Stomach (tissue), 9 donors: ENCODE measurements around the gene PLAC1. TPM values are rescaled to one million over a fixed set of nuclear protein-coding genes. Genes with fewer than 3 reads are reported as not detected.

Experiments used
- DNase-seq, 2 donors: peaks; one replicate each; pipeline versions ENCODE4 v3.0.0 to v3.0.0-alpha.2; 2013 to 2019
- H3K27ac ChIP-seq, 5 donors: fragments of 200-600 bp in 4 of 5; sonication (generic) in 4 of 5; one replicate each; pipeline ENCODE4 v1.5.1; 2013 to 2019; ENCODE audit warnings: mild to moderate bottlenecking in 1 of 5, moderate library complexity in 1 of 5
- H3K27me3 ChIP-seq, 3 donors: fragments of 200-600 bp; sonication (generic); one replicate each; pipeline ENCODE4 v1.5.1; 2017 to 2019; ENCODE audit warnings: mixed run types in 1 of 3
- H3K36me3 ChIP-seq, 4 donors: fragments of 200-600 bp; sonication (generic); 1 replicate in 3 of 4; 2 replicates in 1 of 4; pipeline ENCODE4 v1.5.1; 2016 to 2019
- H3K4me1 ChIP-seq, 4 donors: fragments of 200-600 bp; sonication (generic); one replicate each; pipeline ENCODE4 v1.5.1; 2016 to 2019
- H3K4me3 ChIP-seq, 4 donors: fragments of 200-600 bp; sonication (generic) in 3 of 4; one replicate each; pipeline ENCODE4 v1.5.1; 2016 to 2019; ENCODE audit warnings: mild to moderate bottlenecking in 1 of 4
- H3K9me3 ChIP-seq, 4 donors: fragments of 200-600 bp; sonication (generic); one replicate each; pipeline ENCODE4 v1.5.1; 2016 to 2019
- CTCF ChIP-seq, 7 experiments: fragments of 450-650 bp in 4 of 7; fragments of 200-600 bp in 3 of 7; sonication (generic) in 3 of 7; IDR thresholded peaks; one replicate each; pipeline ENCODE4 v1.5.1; 2016 to 2019; ENCODE audit warnings: antibody characterized with exemption in 7 of 7, control low read depth in 2 of 7, mild to moderate bottlenecking in 1 of 7
- EP300 ChIP-seq: sonication (generic); formaldehyde crosslinking; IDR thresholded peaks from one replicate; pipeline ENCODE4 v1.6.1; 2017; ENCODE audit warnings: antibody characterized with exemption
- POLR2A ChIP-seq, 4 donors: fragments of 450-650 bp; IDR thresholded peaks; one replicate each; pipeline ENCODE4 v1.6.1; 2016; ENCODE audit warnings: antibody characterized with exemption in 4 of 4, control low read depth in 2 of 4, mild to moderate bottlenecking in 1 of 4, moderate library complexity in 1 of 4
- POLR2AphosphoS5 ChIP-seq, 3 donors: sonication (generic); formaldehyde crosslinking; IDR thresholded peaks; one replicate each; pipeline ENCODE4 v1.6.1; 2016; ENCODE audit warnings: antibody characterized with exemption in 3 of 3
- WGBS, 5 donors: extraction: QIAGEN DNeasy Blood & Tissue Kit in 3 of 5; methylation state at CpG; one replicate each; pipeline versions ENCODE4 v1.1.5 to v1.1.7; 2013 to 2018; 5-methylcytosine and 5-hydroxymethylcytosine counted together
- intact Hi-C: fragments of 100-400 bp; cut with DNase I; formaldehyde crosslinking; loops from one replicate; pipeline ENCODE4 v1.15.1; 2023; ENCODE audit warnings: low total_unique reads
- polyA plus RNA-seq, 3 donors: library from polyadenylated mRNA; stranded (reverse); fragments of 200-250 nt; gene quantifications; one replicate each; pipeline ENCODE4 v1.2.3, GENCODE V29; 2013
- total RNA-seq, 5 donors: library from RNA; depleted of rRNA; stranded (reverse); fragments of >200 nt; gene quantifications; one replicate each; pipeline versions ENCODE4 v1.1.0 to v1.2.3, GENCODE V29; 2014 to 2016
- donor health status: healthy with polysubstance abuse.
- donor health status: Bipolar disorder and iron deficiency.
- donor health status: healthy.

PLAC1 gene
- total and polyA plus RNA-seq, 8 donors = not detected

GRCh38 chrX:134671294-134671693 is 13.0 kb upstream of the PLAC1 start:
- H3K4me3 ChIP-seq = no peak overlapping the region
- peaks cover 0 to 3% (median 0%) of the 10 kb centered on the region in 3 donors for H3K27me3 ChIP-seq
- DNase-seq = no peak
- H3K9me3 ChIP-seq = no peaks in the 10 kb centered on the region
- 59 to 85% (median 73%) methylated on average over 6 of the region's 6 CpGs for WGBS, 5 donors
- intact Hi-C loops = no loop called here
- TF ChIP-seq POLR2A (IDR thresholded peaks at IDR 0.05) = no peak
- no peak for TF ChIP-seq POLR2AphosphoS5 (IDR thresholded peaks at IDR 0.05)
- no peak for TF ChIP-seq CTCF (IDR thresholded peaks at IDR 0.05)
- no peak for TF ChIP-seq EP300
- H3K27ac ChIP-seq = peak overlapping the region in 2 of 5 donors; percentile 44 to 64
- no peaks in the 10 kb centered on the region for H3K36me3 ChIP-seq
- H3K4me1 ChIP-seq = peaks cover 0 to 15% (median 10%) of the 10 kb centered on the region in 4 donors

GRCh38 chrX:134670134-134670924 is 12.1 kb upstream of the PLAC1 start:
- Histone ChIP-seq H3K27ac (peak overlapping the region in 4 of 5 donors; percentile 30 to 64 (median 53)), H3K27me3 (peaks cover 0 to 3% (median 0%) of the 10 kb centered on the region in 3 donors), H3K36me3 (no peaks in the 10 kb centered on the region), H3K9me3 (no peaks in the 10 kb centered on the region), H3K4me3 (no peak overlapping the region), H3K4me1 (peaks cover 0 to 15% (median 10%) of the 10 kb centered on the region in 4 donors)
- no peak for TF ChIP-seq CTCF (IDR thresholded peaks at IDR 0.05)
- TF ChIP-seq POLR2AphosphoS5 (IDR thresholded peaks at IDR 0.05) = no peak
- no peak for TF ChIP-seq POLR2A (IDR thresholded peaks at IDR 0.05)
- no peak for TF ChIP-seq EP300
- peak; percentile 48 to 86 for DNase-seq
- intact Hi-C loops = no loop called here
- 11 to 60% (median 25%) methylated on average over 1 of the region's 1 CpG for WGBS, 5 donors

- intact Hi-C loops = no loop called here
- no peaks in the 10 kb centered on the region for H3K36me3 ChIP-seq
- no peaks in the 10 kb centered on the region for H3K9me3 ChIP-seq
- H3K4me3 ChIP-seq = no peak overlapping the region
- peaks cover 0 to 15% (median 10%) of the 10 kb centered on the region in 4 donors for H3K4me1 ChIP-seq
- DNase-seq = peak in 1 of 2 donors; percentile 67
- peaks cover 0 to 3% (median under 1%) of the 10 kb centered on the region in 3 donors for H3K27me3 ChIP-seq
- 49 to 69% (median 66%) methylated on average over 10 to 14 of the region's 14 CpGs for WGBS, 5 donors
- TF ChIP-seq POLR2A (IDR thresholded peaks at IDR 0.05) (no peak), POLR2AphosphoS5 (IDR thresholded peaks at IDR 0.05) (no peak), CTCF (IDR thresholded peaks at IDR 0.05) (no peak), EP300 (no peak)
- H3K27ac ChIP-seq = peak overlapping the region in 4 of 5 donors; percentile 30 to 64 (median 53)
Measured at GRCh38 chrX:134669378-134670098, 11.3 kb upstream of the PLAC1 start.

- WGBS, 5 donors = 50 to 93% (median 90%) methylated on average over 1 of the region's 1 CpG; no CpG with 5 or more reads in 1 of the 5 donors
- TF ChIP-seq CTCF (IDR thresholded peaks at IDR 0.05) (no peak), EP300 (no peak), POLR2AphosphoS5 (IDR thresholded peaks at IDR 0.05) (no peak), POLR2A (IDR thresholded peaks at IDR 0.05) (no peak)
- Histone ChIP-seq H3K4me3 (no peak overlapping the region), H3K27ac (no peak overlapping the region), H3K9me3 (no peaks in the 10 kb centered on the region), H3K4me1 (no peaks in the 10 kb centered on the region), H3K27me3 (peaks cover 0 to 4% (median 3%) of the 10 kb centered on the region in 3 donors), H3K36me3 (no peaks in the 10 kb centered on the region)
- intact Hi-C loops = no loop called here
- no peak for DNase-seq
Measured at GRCh38 chrX:134664202-134664601, 5.9 kb upstream of the PLAC1 start.
